Spinal cord (tissue), 10 donors: Measurements from ENCODE around the gene KISS1R. TPM values are rescaled to one million over a fixed set of nuclear protein-coding genes. Genes with fewer than 3 reads are reported as not detected.
A peak's percentile ranks its signal among the peaks of the same experiment; 100 is the strongest.

Experiments used
- DNase-seq, 6 donors: peaks; one replicate each; pipeline versions ENCODE4 v3.0.0 to v3.0.0-alpha.2; 2013 to 2015; ENCODE audit warnings: low spot score in 6 of 6, low read depth in 4 of 6
- H3K27ac ChIP-seq: one replicate; pipeline ENCODE4 v1.5.1; 2013; ENCODE audit warnings: low read depth, low read length, control low read depth
- H3K27me3 ChIP-seq: one replicate; pipeline ENCODE4 v1.6.1; 2013; ENCODE audit warnings: low read length; ENCODE audit not compliant: control insufficient read depth, insufficient read depth
- H3K36me3 ChIP-seq: one replicate; pipeline ENCODE4 v1.6.1; 2013; ENCODE audit warnings: low read length; ENCODE audit not compliant: control insufficient read depth, insufficient read depth
- H3K4me1 ChIP-seq: one replicate; pipeline ENCODE4 v1.6.1; 2013; ENCODE audit warnings: low read length; ENCODE audit not compliant: control insufficient read depth, insufficient read depth
- H3K4me3 ChIP-seq: one replicate; pipeline ENCODE4 v1.5.1; 2013; ENCODE audit warnings: low read depth, low read length, control low read depth
- H3K9me3 ChIP-seq: one replicate; pipeline ENCODE4 v1.6.1; 2013; ENCODE audit warnings: low read length; ENCODE audit not compliant: control insufficient read depth, insufficient read depth
- WGBS: methylation state at CpG from one replicate; pipeline ENCODE4 v1.1.5; 2013; ENCODE audit warnings: missing lambda C conversion rate; ENCODE audit not compliant: insufficient coverage; 5-methylcytosine and 5-hydroxymethylcytosine counted together
- polyA plus RNA-seq, 2 donors: library from polyadenylated mRNA; unstranded; fragments of 120-200 nt; gene quantifications; one replicate each; pipeline ENCODE4 v1.2.1, GENCODE V29; 2013; ENCODE audit not compliant: insufficient read length in 2 of 2
- total RNA-seq, 2 donors: library from RNA; depleted of rRNA in 1 of 2; stranded (reverse); fragments of 120-200 nt in 1 of 2; fragments of >200 nt in 1 of 2; gene quantifications; one replicate each; pipeline versions ENCODE4 v1.2.3 to v1.2.4, GENCODE V29; 2013 to 2014
- donor health status: healthy.

Gene KISS1R
- total and polyA plus RNA-seq, 4 donors, result 0.50 to 2.7 (median 2.2) TPM

DNA sequence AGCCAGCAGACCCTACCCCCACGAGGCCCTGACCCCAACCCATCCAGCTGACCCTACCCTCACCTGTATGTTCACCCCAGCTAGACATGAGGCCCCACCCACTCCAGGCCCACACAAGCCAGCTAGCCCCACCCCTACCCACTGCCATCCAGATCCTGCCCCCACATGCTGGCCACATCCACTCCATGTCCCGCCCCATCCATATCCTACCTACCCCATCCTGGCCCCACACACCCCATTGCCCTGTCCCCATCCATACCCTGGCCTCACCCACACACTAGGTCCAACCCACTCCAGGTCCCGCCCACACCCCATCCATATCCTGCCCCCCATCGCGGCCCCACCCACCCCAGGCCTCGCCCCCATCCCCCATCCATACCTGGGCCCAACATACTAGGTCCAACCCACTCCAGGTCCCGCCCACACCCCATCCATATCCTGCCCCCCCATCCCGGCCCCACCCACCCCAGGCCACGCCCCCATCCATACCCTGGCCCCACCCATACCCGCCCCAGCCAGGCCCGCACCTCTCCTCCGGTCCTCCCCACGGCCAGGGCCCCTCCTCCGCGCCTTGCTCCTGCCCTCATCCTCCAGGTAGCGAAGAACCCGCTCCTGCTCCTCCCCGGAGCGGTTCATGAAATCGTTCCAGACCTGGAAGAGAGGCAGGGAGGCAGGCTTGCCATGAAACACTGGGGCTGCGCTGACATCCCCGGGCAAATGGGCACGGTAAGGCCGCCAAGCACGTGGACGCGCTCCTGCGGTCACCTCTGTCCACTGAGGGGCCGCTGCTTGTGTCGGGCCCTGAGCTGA is 16.6 kb upstream of the KISS1R start:
- DNase-seq, result no peak
- peaks cover 67% of the 10 kb centered on the region for H3K36me3 ChIP-seq
- no peak overlapping the region for H3K27ac ChIP-seq
- H3K9me3 ChIP-seq, result no peaks in the 10 kb centered on the region
- WGBS, result 83% methylated on average over 22 of the region's 30 CpGs
- no peaks in the 10 kb centered on the region for H3K27me3 ChIP-seq
- H3K4me3 ChIP-seq, result no peak overlapping the region
- peaks cover 16% of the 10 kb centered on the region for H3K4me1 ChIP-seq

- no peak overlapping the region for H3K4me3 ChIP-seq
- H3K9me3 ChIP-seq, result no peaks in the 10 kb centered on the region
- DNase-seq, result no peak
- no peaks in the 10 kb centered on the region for H3K27me3 ChIP-seq
- peaks cover 16% of the 10 kb centered on the region for H3K4me1 ChIP-seq
- no peak overlapping the region for H3K27ac ChIP-seq
- 95% methylated on average over 22 of the region's 27 CpGs for WGBS
- H3K36me3 ChIP-seq, result peaks cover 62% of the 10 kb centered on the region
These were observed 15.7 kb upstream of the KISS1R start for GRCh38 chr19:901216-902092.

- H3K27me3 ChIP-seq, result no peaks in the 10 kb centered on the region
- H3K4me3 ChIP-seq, result no peak overlapping the region
- peaks cover 56% of the 10 kb centered on the region for H3K36me3 ChIP-seq
- DNase-seq, result no peak
- WGBS, result 92% methylated on average over 4 of the region's 7 CpGs
- no peak overlapping the region for H3K27ac ChIP-seq
- no peaks in the 10 kb centered on the region for H3K9me3 ChIP-seq
- peaks cover 16% of the 10 kb centered on the region for H3K4me1 ChIP-seq
These were observed 15.1 kb upstream of the KISS1R start for GRCh38 chr19:902093-902370.

DNA sequence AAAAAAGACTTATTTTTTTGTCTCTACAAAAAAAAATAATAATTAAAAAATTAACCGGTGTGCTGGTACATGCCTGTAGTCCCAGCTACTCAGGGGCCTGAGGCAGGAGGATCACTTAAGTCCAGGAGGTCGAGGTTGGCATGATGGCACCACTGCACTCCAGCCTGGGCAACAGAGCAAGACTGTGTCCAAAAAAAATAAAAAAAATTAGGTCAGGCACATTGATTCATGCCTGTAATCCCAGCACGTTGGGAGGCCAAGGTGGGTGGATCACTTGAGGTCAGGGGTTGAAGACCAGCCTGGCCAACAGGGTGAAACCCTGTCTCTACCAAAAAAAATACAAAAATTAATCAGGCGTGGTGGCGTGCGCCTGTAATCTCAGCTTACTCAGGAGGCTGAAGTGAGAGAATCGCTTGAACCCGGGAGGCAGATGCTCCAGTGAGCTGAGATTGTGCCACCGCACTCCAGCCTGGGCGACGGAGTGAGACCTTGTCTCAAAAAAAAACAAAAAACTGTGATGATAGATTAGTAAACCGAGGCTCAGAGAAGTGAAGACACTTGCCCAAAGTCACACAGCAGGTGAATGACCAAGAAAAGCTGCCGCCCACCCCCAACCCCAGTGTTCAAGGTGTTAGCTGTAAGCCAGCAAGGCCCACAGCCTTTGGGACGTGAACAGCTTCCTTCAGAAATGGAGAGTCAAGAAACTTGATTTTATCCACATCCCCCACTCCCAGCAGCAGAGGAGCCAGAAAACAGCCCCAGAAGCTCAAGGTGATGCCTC is 14.5 kb upstream of the KISS1R start:
- Histone ChIP-seq H3K4me1 (peaks cover 16% of the 10 kb centered on the region), H3K36me3 (peaks cover 55% of the 10 kb centered on the region), H3K27ac (no peak overlapping the region), H3K9me3 (no peaks in the 10 kb centered on the region), H3K27me3 (no peaks in the 10 kb centered on the region), H3K4me3 (no peak overlapping the region)
- WGBS, result 60% methylated on average over 5 of the region's 14 CpGs
- no peak for DNase-seq

DNA sequence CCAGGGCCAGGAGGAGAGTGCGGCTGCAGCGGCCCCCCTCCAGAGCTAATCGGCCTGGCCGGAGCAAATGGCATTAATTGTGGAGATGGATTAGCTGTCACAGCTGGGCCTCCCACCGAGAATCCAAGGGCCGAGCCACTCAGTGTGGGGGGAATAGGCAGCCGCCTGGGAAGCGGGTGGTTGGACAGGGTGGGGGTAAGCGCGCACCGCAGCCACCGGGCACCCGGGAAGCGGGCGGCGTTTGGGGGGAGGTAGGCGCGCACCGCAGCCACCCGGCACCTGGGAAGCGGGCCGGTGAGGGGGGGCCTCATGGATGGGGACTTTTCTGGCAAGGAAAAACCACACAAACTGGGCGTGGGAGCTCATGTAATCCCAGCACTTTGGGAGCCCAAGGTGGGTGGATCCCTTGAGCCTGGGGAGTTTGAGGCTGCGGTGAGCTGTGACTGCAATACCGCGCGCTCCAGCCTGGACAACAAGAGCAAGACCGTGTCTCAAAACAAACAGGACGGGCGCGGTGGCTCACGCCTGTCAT is 13.8 kb upstream of the KISS1R start:
- H3K27ac ChIP-seq, result no peak overlapping the region

DNA sequence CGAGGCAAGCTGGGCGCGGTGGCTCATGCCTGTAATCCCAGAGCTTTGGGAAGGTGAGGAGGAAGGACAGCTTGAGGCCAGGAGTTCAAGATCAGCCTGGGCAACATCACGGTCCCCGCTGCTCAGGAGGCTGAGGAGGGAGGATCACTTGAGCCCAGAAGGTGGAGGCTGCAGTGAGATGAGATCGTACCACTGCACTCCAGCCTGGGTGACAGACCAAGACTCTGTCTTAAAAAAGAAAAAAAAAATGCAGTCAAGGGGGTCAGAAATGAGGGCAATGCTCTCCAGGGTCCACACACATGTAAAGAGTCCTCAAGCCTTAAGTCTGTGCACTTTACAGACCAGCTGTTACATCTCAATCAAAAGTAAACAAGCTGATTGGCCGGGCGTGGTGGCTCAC is 12.6 kb upstream of the KISS1R start:
- no peak for DNase-seq
- peaks cover 7% of the 10 kb centered on the region for H3K4me1 ChIP-seq
- no peak overlapping the region for H3K27ac ChIP-seq
- H3K9me3 ChIP-seq, result no peaks in the 10 kb centered on the region
- H3K36me3 ChIP-seq, result peaks cover 47% of the 10 kb centered on the region
- no peak overlapping the region for H3K4me3 ChIP-seq
- 96% methylated on average over 5 of the region's 8 CpGs for WGBS
- no peaks in the 10 kb centered on the region for H3K27me3 ChIP-seq

More for the DNA sequence above, 13.8 kb upstream of the KISS1R start:
- peaks cover 51% of the 10 kb centered on the region for H3K36me3 ChIP-seq
- H3K4me1 ChIP-seq, result peaks cover 16% of the 10 kb centered on the region
- H3K27me3 ChIP-seq, result no peaks in the 10 kb centered on the region
- peak in 1 of 6 donors; percentile 50 for DNase-seq
- no peak overlapping the region for H3K4me3 ChIP-seq
- WGBS, result 17% methylated on average over 31 of the region's 32 CpGs
- H3K9me3 ChIP-seq, result no peaks in the 10 kb centered on the region

DNA sequence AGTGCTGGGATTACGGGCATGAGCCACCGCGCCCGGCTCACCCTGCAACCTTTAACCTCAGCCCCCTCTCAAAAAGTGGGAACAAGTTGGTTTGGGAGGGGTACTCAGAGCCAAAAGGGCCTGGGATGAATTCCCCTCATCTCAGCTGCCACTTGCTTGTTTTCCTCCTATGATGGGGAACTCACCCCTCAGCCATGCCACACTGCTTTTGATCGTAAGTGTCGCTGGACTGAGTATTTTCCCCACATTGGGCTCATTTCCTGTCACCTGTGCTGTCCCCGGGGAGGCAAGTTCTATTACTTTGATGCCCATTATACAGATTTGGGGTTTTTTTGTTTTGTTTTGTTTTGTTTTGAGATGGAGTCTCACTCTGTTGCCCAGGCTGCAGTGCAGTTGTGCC is 10.7 kb upstream of the KISS1R start:
- H3K27me3 ChIP-seq, result no peaks in the 10 kb centered on the region
- peaks cover 7% of the 10 kb centered on the region for H3K4me1 ChIP-seq
- H3K27ac ChIP-seq, result no peak overlapping the region
- WGBS, result no CpG with 5 or more reads among the region's 7 CpGs
- no peak overlapping the region for H3K4me3 ChIP-seq
- peaks cover 33% of the 10 kb centered on the region for H3K36me3 ChIP-seq
- DNase-seq, result no peak
- no peaks in the 10 kb centered on the region for H3K9me3 ChIP-seq

GRCh38 chr19:907183-907853 is 9.8 kb upstream of the KISS1R start:
- H3K4me1 ChIP-seq, result peaks cover 9% of the 10 kb centered on the region
- peaks cover 28% of the 10 kb centered on the region for H3K36me3 ChIP-seq
- no peaks in the 10 kb centered on the region for H3K27me3 ChIP-seq
- no peak for DNase-seq
- no peak overlapping the region for H3K4me3 ChIP-seq
- H3K9me3 ChIP-seq, result no peaks in the 10 kb centered on the region
- H3K27ac ChIP-seq, result no peak overlapping the region
- 85% methylated on average over 12 of the region's 14 CpGs for WGBS
